AG10803 (cell line): ENCODE data around the gene ROS1.

Source experiments
- DNase-seq: peaks from one replicate; pipeline ENCODE4 v3.0.0; 2010; ENCODE audit warnings: low read depth
- H3K4me3 ChIP-seq: 2 replicates; pipeline ENCODE4 v1.5.1; 2011; ENCODE audit warnings: mild to moderate bottlenecking, low read length, control low read depth
- TF ChIP-seq, protein P1 (sequence below): conservative IDR thresholded peaks from 2 replicates; pipeline ENCODE4 v1.5.1; 2011; ENCODE audit warnings: mild to moderate bottlenecking, low read length, control low read depth, inconsistent platforms

ROS1 gene

DNA sequence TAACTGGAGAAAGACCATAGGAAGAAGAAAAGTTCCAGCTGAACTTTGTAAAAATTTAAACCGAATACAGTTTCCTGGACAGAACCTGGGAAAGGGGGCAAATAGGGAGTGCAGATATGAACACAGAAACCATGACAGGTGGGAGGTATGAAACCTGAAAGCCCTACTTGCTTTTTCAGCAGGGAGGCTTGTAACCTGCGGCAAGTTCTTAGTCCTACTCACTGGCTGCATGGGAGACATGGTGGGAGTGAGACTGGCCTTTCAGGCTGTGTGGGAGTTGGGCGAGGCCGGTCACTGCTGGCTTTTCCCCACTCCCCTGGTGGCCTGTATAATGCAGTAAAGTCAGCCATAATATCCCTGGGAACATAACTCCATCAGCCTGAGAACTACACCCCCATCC, 54.2 kb downstream of the ROS1 start:
- no peak for DNase-seq
- TF ChIP-seq, protein P1, sequence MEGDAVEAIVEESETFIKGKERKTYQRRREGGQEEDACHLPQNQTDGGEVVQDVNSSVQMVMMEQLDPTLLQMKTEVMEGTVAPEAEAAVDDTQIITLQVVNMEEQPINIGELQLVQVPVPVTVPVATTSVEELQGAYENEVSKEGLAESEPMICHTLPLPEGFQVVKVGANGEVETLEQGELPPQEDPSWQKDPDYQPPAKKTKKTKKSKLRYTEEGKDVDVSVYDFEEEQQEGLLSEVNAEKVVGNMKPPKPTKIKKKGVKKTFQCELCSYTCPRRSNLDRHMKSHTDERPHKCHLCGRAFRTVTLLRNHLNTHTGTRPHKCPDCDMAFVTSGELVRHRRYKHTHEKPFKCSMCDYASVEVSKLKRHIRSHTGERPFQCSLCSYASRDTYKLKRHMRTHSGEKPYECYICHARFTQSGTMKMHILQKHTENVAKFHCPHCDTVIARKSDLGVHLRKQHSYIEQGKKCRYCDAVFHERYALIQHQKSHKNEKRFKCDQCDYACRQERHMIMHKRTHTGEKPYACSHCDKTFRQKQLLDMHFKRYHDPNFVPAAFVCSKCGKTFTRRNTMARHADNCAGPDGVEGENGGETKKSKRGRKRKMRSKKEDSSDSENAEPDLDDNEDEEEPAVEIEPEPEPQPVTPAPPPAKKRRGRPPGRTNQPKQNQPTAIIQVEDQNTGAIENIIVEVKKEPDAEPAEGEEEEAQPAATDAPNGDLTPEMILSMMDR: no peak
- H3K4me3 ChIP-seq: no peak overlapping the region

DNA sequence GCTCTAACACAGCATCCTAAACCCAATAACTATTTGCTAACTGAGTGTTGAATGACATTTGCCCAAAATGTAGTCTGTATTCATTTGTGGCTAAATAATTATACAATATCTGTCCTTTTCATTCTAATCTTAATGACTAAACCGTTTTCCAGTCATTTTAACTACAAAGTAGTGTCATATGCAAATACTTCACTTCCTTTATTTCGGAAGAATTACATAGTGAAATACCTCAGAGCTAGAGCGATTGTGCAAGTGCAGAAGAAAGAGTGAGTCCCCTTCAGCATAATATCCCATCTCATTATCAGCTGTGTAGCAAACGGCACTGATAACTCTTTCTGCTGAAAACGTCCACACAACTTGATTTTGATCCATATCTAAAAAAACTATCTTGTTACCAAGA, 66.2 kb downstream of the ROS1 start:
- no peak for DNase-seq
- TF ChIP-seq, protein P1: no peak
- no peak overlapping the region for H3K4me3 ChIP-seq

DNA sequence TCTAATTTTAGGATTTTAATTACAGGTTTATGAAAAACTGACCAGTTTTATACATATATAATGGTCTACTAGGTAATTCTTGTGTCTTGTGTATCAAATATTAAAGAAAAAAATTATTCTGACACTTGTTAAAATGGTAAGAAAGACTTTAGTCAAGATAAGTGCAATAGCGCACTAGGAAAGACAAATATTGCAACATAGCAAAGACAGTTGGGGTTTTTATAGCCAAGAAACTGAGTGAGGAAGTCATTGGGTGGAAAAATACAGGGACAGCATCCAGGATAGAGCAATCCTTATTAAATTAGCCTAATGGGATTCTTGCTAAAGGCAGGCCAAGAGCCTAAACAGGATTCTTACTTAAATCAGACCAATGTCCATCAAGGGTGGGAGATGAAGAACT, 71.1 kb downstream of the ROS1 start:
- H3K4me3 ChIP-seq: no peak overlapping the region
- DNase-seq: no peak
- TF ChIP-seq, protein P1: no peak

DNA sequence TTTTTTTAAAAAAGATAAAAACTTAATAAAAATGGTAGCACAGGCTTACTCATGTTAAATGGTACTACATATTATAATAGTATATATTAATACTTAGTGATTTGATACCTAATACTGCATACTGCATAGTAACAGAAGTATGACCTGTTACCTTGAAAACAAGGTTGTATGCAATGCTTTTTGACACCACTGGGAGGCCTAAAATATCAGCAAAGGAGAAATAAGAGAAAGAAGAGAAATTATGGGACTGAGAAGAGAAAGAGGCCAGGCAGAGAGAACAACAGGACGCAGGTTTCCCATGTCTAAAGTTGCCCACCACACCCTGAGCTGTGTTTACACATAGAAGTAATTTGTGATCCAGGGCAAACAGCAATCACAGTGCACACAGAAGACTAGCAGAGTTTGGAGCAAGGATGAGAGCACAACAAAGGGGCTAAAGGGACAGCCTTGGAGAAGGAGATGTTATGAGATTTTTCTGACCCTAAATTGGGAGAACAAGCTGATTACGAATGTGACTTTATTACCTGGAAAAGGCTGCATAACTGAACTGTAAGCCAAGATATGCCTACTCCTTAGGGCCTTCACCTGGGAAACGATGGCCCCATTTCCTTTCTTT, 73.2 kb downstream of the ROS1 start:
- DNase-seq: peak; percentile 16
- TF ChIP-seq, protein P1: peak; percentile 62
- H3K4me3 ChIP-seq: no peak overlapping the region

DNA sequence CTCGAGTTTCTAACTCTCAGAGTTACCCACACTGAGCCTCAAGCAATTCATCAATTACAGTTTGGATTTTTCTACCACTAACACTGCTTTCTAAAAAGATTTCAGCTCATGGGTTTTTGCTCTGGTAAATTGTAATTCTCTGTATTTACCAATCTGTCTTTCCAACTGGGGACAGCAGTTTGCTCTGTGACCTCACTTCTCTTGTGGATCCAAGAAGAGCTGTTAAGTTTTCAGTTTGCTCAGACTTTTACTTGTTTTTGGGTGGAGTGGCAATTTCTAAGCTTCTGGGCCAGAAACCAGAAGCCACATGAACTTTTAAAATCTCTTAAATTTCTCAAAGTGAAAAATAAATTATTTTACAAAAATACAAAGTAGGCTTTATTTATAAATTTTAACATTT, 74.2 kb downstream of the ROS1 start:
- H3K4me3 ChIP-seq: no peak overlapping the region
- no peak for DNase-seq
- TF ChIP-seq, protein P1: no peak

DNA sequence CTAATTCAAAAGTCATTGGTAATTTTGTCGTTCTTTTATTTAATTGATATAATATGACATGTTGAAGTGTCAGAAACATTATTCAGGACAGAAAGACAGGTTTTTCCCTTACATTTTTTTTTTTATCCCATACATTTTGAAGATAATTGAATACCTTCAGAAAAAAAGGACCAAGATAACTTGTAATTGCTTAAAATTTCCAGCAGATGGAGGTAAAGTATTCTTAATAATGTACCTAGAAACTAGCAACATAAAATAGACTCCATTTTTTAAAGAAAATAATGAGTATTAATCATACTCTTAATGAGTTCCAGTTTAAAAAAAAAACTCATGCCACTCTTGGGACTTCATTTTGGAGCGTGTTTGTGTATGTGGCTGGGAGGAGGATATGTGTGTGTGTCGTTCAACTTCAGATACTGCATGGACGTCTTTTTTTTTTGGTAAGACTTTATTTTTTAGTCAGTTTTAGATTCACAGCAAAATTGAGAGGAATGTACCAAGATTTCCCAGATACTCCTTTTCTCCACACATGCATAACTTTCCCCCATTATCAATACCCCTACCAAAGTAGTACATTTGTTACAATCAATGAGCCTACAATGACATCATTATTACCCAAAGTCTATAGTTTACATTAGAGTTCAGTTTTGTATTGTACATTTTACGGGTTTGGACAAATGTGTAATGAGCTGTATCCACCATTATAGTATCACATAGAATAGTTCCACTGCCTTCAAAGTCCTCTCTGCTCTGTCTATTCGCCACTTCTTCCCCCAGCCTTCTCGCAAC, 79.4 kb downstream of the ROS1 start:
- H3K4me3 ChIP-seq: peak overlapping the region; percentile 37
- TF ChIP-seq, protein P1: peak; percentile 63
- peak; percentile 34 for DNase-seq

DNA sequence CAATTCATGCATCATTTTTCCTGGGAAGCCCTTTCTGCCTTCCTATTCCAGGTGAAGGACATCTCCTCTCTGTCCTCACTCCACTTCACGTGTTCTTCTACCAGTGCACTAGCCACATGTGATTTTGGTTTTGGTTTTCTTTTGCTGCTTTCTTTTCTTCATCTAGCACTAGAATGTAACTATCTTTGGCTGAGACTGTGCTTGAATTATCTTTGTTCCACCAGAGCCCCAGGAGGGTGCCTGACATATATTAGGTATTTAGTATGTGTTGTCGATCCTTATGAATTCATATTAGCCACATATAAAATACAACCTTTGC, 80.5 kb downstream of the ROS1 start:
- no peak overlapping the region for H3K4me3 ChIP-seq
- DNase-seq: no peak
- TF ChIP-seq, protein P1: no peak
